GM11168 (cell line): ENCODE results near the gene GSK3A.

ENCODE experiments used
- in situ Hi-C: fragments of 300-500 bp; cut with MboI; formaldehyde crosslinking; loops from one replicate; pipeline ENCODE4 v1.12.0; 2022; ENCODE audit warnings: low sequenced_read_pairs; ENCODE audit not compliant: unreplicated experiment

GSK3A gene

DNA sequence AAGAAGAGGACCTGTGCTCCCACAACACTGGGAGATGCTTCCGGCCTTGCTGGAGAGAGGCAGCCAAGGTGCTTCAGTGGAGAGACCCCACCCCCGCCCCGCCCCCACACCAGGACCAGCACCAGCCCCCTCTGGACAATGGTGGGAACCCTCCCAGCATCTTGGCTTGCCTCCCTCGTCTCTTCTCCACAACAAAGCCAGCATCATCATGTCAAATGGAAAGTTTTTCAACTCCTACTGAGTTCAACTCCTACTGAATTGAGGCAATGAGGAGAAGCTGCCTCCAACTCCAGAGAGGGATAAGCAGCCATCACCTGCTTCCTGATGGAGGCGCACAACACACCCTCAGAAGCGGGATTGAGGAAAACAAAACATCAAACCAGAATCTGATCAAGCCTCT lies 37.7 kb downstream of the GSK3A start:
- in situ Hi-C loops = no loop called here

DNA sequence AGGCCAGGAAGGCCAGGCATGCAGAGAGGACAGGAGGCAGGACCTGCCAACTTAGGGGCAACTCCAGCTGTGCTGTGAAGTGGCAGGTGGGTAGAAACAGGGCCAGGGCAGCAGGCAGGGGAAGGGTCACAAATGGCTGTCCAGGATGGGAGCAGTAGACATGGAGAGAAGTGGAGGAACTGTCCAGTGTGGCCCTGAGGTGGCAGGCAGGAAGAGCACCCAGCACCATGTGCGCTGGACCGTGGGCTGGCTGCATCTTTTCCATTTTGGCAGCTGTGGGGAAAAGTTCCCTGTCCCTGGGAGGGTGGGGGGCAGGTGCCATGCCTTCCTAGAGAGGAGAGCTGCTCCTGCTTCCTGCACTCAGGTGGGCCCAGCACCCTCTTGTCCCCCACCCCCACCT lies 38.7 kb downstream of the GSK3A start:
- in situ Hi-C loops = no loop called here

DNA sequence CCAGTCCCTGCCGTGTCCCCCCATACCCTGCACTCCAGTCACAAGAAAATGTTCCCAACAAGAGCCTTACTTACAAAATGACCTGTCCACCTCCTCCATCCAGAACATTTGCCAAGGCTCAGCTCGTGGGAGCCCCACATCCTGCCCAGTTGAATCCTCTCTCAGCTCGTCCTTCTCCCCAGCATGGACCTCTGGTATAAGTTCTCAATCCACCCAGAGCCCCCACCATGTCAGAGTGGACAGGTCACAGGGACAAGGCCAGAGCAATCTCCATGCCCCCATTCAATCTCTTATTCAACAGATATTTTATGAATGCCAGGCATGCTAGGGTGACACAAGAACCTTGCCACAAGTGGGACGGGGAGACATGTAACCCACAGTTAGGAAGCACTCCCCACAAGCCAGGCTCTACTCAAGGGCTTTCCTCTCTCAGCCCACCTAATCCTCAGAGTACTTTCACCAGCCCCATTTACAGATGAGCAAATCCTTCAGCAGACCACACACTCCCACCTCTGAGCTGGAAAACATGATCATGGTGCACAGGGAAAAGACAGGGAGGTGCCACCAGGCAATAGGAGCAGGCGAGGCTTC lies 40.0 kb downstream of the GSK3A start:
- in situ Hi-C loops = no loop called here

DNA sequence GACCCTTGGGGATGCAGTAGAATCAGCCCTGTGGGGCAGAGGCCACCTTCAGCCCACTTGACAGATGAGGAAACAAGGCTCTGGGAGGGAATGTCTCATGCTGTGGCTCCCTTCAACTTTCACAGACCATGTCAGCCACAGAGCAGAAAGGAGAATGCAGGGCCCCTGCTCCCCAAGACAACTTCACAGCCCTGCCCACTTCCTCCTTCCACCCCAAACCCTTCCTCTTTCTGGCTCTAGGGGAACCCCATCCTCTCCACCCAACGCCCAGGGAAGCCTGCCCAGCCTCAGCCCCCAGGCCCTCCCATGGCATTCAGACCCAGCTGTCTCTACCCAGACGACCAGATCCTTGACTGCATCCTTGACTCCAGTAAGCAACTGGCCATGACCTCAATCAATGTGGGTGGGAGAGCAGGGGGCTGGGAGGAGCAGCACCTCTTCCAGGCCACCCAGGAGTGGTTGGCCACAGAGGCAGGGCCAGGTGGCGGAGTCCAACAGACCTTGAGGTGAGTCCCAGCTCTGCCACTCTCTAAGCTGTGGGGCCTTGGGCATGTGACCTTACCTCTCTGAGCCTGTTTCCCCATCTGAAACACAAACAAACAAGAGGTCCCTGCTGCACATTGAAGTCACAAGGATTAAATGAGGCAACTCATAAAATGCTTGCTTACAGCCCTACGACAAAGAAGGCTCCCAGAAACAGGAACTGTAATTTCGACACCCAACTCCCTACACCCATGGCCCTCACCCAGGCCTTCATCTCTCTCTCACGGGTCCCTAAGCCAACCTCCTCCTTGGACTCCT lies 40.7 kb downstream of the GSK3A start:
- in situ Hi-C loops = no loop called here

DNA sequence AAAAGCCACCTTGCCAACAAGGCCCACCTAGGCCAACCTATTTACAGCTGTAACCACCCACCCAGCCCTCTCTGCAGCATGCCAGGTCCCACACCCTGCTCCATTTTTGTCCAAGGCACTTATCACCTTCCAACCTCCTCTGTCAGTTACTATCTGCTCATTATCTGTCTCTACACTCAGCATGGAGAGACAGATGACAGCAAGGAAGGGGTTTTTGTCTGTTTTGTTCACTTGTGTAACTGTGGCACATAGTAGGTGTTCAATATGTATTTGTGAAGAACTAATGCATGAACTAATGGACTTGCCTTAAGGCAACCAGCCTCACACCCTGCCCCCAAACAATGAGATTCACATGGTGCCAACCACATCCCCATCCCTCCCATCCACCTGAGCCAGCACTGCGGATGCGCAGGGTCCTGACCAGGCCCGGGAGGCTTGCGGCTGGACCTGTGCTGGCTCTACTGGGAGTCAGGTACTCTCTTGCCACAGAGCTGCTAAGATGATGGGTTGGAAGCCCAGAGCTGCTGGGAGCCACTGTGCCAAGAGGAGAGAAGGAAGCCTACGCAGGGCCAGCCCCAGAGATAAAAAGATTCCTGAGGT lies 42.2 kb downstream of the GSK3A start:
- in situ Hi-C loops = no loop called here

GRCh38 chr19:42199440-42200115 lies 42.8 kb downstream of the GSK3A start:
- in situ Hi-C loops = no loop called here

DNA sequence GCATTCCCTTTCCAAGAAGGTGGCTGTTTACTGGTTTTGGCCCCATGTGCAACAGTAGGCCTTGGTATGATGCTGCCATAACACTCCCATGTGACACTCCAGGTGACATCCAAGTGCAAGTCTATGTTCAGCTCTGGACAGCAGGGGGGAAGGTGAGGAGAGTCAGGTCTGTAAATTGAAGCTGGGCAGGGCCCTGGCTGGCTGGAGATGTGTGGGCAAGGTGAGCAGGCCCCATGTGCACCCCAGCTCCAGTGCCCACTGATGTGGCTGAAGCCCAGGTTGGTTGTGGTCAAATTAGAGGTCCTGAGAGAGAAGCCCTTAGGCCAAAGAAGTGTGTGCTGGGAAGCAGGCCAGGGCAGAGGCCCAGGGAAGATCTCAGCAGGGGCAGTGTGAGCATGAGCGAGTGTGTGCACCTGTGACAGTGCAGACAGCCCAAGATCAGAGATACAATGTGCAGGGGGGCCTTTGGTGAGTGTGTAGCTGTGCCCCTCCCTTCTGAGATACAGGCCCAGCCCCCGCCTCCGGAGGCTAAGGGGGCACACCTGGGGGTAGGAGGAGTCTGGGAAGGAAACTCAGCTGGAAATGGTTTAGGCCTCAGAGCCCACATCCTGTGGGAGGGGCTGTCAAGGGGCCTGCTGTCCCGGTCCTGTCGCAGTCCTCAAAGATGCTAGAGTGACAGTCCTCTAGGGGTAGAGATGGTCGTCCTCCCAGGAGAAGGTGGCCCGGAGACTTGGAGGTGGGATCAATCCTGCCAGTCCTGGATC lies 43.5 kb downstream of the GSK3A start:
- in situ Hi-C loops = no loop called here

GRCh38 chr19:42197375-42197817 lies 45.0 kb downstream of the GSK3A start:
- in situ Hi-C loops = no loop called here

- in situ Hi-C loops = no loop called here
These were observed 46.1 kb downstream of the GSK3A start for GRCh38 chr19:42196011-42197001.

GRCh38 chr19:42193706-42194105 lies 48.7 kb downstream of the GSK3A start:
- in situ Hi-C loops = no loop called here

DNA sequence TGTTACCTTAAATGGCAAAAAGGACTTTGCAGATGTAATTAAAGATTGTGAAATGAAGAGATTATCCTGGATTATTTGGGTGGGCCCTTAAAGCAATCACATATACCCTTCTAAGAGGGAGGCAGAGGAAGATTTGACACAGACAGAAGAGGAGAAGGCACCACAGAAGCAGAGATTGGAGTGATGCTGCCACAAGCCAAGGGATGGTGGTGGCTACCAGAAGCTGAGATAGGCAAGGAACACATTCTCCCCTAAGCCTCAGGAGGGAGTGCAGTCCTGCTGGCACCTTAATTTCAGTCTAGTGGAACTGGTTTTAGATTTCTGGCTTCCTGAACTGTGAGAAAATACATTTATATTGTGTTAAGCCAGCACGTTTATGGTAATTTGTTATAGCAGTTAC lies 49.1 kb downstream of the GSK3A start:
- in situ Hi-C loops = no loop called here

GRCh38 chr19:42191855-42192254 lies 50.5 kb downstream of the GSK3A start:
- in situ Hi-C loops = no loop called here

DNA sequence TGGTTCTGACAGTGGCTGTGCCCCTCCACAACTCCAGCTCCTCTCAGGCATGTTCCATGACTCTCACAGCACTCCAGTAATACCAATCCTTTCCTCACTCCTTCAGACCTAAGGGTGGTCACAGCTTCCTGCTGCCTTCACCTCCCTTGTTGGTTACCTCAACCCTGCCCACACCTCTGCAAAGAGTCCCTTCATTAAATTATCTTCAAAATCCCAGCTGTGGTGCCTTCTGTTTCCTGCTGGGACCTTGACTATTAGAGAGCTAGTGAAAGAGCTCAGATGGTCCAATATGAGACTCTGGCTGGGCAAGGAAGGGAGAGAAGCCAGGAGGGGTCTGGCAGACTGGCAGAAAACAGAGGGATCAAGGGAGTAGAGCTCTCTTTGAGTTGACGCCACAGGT lies 51.1 kb downstream of the GSK3A start:
- in situ Hi-C loops = no loop called here

GRCh38 chr19:42189133-42189532 lies 53.3 kb downstream of the GSK3A start:
- in situ Hi-C loops = loop anchor here (5.0 to 10.0 kb wide), 2 partner anchors 52 to 84 kb away; no protein-coding TSS in a partner anchor

DNA sequence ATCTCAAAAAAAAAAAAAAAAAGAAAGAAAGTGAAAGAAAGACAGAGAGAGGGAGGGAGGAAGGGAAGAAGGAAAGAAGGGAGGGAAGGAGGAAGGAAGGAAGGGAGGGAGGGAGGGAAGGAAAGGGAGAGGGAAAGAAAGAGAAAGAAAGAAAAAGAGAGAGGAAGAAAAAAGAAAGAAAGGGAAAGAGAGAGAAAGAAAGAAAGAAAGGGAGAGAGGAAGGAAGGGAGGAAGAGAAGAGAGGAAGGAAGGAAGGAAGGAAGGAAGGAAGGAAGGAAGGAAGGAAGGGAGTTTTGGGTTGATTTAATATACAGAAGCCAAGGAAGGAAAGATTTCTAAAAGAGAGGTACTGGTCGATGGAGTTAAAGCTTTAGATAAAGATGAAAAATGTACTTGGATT lies 53.7 kb downstream of the GSK3A start:
- in situ Hi-C loops = loop anchor here (5.0 to 10.0 kb wide), 2 partner anchors 51 to 84 kb away; no protein-coding TSS in a partner anchor

GRCh38 chr19:42185277-42185676 lies 57.1 kb downstream of the GSK3A start:
- in situ Hi-C loops = loop anchor here (5.0 to 10.0 kb wide), 2 partner anchors 48 to 80 kb away; no protein-coding TSS in a partner anchor

GRCh38 chr19:42184401-42184861 lies 58.0 kb downstream of the GSK3A start:
- in situ Hi-C loops = loop anchor here (10.0 kb wide), 1 partner anchor 80 kb away; no protein-coding TSS in a partner anchor
